ENCODE data around the gene PLCB2. TPM values are rescaled to one million over a fixed set of nuclear protein-coding genes. Genes with fewer than 3 reads are reported as not detected.

The PLCB2 gene
- total RNA-seq, 1 donor from 2014 or later = 8.7 TPM

GRCh38 chr15:40343512-40343911, 35.8 kb upstream of the PLCB2 start:
- Mint-ChIP-seq H3K4me1 (peaks cover 11% of the 10 kb centered on the region), H3K36me3 (ENCODE audit: low read depth) (no peaks in the 10 kb centered on the region), H3K27ac (ENCODE audit: unreplicated experiment) (peak overlapping the region; percentile 82), H3K27me3 (ENCODE audit: low read depth) (no peaks in the 10 kb centered on the region), H3K4me3 (no peak overlapping the region), H3K9me3 (no peaks in the 10 kb centered on the region)
- DNase-seq (ENCODE audit: low read depth, low spot score) = no peak
- TF ChIP-seq CTCF (conservative IDR thresholded peaks at IDR 0.05) = no peak

- no peak overlapping the region for H3K4me3 Mint-ChIP-seq
- H3K4me1 Mint-ChIP-seq = peaks cover 17% of the 10 kb centered on the region
- no peaks in the 10 kb centered on the region for H3K36me3 Mint-ChIP-seq (ENCODE audit: low read depth)
- no peak for TF ChIP-seq CTCF (conservative IDR thresholded peaks at IDR 0.05)
- H3K27me3 Mint-ChIP-seq (ENCODE audit: low read depth) = no peaks in the 10 kb centered on the region
- no peak for DNase-seq (ENCODE audit: low read depth, low spot score)
- no peak overlapping the region for H3K27ac Mint-ChIP-seq (ENCODE audit: unreplicated experiment)
- H3K9me3 Mint-ChIP-seq = no peaks in the 10 kb centered on the region
These were observed 34.9 kb upstream of the PLCB2 start for GRCh38 chr15:40342416-40343320.

- no peak within 1 kb of the TSS for H3K27ac Mint-ChIP-seq (ENCODE audit: unreplicated experiment)
- peaks cover 17% of the 10 kb centered on the region for H3K4me1 Mint-ChIP-seq
- no peak for DNase-seq (ENCODE audit: low read depth, low spot score)
- H3K9me3 Mint-ChIP-seq = no peaks in the 10 kb centered on the region
- no peaks in the 10 kb centered on the region for H3K27me3 Mint-ChIP-seq (ENCODE audit: low read depth)
- H3K4me3 Mint-ChIP-seq = no peak within 1 kb of the TSS
- no peak for TF ChIP-seq CTCF (conservative IDR thresholded peaks at IDR 0.05)
- no peaks in the 10 kb centered on the region for H3K36me3 Mint-ChIP-seq (ENCODE audit: low read depth)
These were observed 33.1 kb upstream of the PLCB2 start, which contains the start of gene CCDC9B for GRCh38 chr15:40340740-40341400. Gene CCDC9B (minus strand): TSS chr15:40340939. CDS start chr15:40340819, 120 bp downstream.

- Mint-ChIP-seq H3K36me3 (ENCODE audit: low read depth) (no peaks in the 10 kb centered on the region), H3K27ac (ENCODE audit: unreplicated experiment) (no peak overlapping the region), H3K9me3 (no peaks in the 10 kb centered on the region), H3K4me3 (no peak overlapping the region), H3K27me3 (ENCODE audit: low read depth) (no peaks in the 10 kb centered on the region), H3K4me1 (peaks cover 17% of the 10 kb centered on the region)
- no peak for TF ChIP-seq CTCF (conservative IDR thresholded peaks at IDR 0.05)
- DNase-seq (ENCODE audit: low read depth, low spot score) = no peak
These were observed 32.5 kb upstream of the PLCB2 start for GRCh38 chr15:40340038-40340739.

GRCh38 chr15:40339621-40339945, 31.8 kb upstream of the PLCB2 start:
- Mint-ChIP-seq H3K4me1 (peaks cover 17% of the 10 kb centered on the region), H3K36me3 (ENCODE audit: low read depth) (no peaks in the 10 kb centered on the region)

More at GRCh38 chr15:40339621-40339945, 31.8 kb upstream of the PLCB2 start:
- Mint-ChIP-seq H3K9me3 (no peaks in the 10 kb centered on the region), H3K27me3 (ENCODE audit: low read depth) (no peaks in the 10 kb centered on the region), H3K4me3 (no peak overlapping the region), H3K27ac (ENCODE audit: unreplicated experiment) (no peak overlapping the region)
- TF ChIP-seq CTCF (conservative IDR thresholded peaks at IDR 0.05) = no peak
- no peak for DNase-seq (ENCODE audit: low read depth, low spot score)
